ENCODE measurements around the gene GIT2.

Gene GIT2

DNA sequence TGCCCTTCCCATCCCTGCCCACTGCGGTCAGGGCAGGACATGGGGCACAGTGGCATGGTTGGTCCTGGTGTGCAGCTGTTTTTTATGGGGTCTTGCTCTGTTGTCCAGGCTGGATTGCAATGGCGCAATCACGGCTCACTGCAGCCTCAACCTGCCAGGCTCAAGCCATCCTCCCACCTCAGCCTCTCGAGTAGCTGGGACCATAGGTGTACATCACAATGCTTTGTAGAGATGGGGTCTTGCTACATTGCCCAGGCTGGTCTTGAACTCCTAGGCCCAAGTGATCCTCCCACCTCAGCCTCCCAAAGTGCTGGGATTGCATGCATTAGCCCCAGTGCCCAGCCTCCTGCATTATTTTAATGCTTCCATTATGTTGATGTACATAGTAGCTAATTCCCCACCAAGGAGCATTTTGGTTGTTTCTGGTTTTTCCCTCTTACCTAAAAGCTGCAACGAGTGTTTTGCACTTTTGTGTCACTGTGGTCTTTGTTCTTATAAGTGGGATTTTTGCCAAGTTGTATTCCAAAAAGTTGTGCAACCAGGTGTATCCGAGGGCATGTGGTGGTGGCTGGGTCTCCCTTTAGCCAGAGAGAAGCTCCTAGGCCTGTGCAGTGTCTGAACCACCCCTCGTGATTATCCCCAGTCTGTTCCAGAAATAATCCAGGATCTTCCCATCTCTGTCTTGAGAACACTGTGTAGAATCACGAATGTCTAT is 85.8 kb downstream of the GIT2 start:
- TF ChIP-seq, protein P1, sequence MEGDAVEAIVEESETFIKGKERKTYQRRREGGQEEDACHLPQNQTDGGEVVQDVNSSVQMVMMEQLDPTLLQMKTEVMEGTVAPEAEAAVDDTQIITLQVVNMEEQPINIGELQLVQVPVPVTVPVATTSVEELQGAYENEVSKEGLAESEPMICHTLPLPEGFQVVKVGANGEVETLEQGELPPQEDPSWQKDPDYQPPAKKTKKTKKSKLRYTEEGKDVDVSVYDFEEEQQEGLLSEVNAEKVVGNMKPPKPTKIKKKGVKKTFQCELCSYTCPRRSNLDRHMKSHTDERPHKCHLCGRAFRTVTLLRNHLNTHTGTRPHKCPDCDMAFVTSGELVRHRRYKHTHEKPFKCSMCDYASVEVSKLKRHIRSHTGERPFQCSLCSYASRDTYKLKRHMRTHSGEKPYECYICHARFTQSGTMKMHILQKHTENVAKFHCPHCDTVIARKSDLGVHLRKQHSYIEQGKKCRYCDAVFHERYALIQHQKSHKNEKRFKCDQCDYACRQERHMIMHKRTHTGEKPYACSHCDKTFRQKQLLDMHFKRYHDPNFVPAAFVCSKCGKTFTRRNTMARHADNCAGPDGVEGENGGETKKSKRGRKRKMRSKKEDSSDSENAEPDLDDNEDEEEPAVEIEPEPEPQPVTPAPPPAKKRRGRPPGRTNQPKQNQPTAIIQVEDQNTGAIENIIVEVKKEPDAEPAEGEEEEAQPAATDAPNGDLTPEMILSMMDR (IDR thresholded peaks at IDR 0.05): no peak
- no peaks in the 10 kb centered on the region for H3K9me3 ChIP-seq (ENCODE audit: control insufficient read depth, low read length)
- H3K79me2 ChIP-seq: no peaks in the 10 kb centered on the region
- no peak overlapping the region for H3K4me3 ChIP-seq (ENCODE audit: low read depth, low read length)
- no peak overlapping the region for H3K4me2 ChIP-seq (ENCODE audit: low read length)
- H3K9ac ChIP-seq: no peak overlapping the region
- no peaks in the 10 kb centered on the region for H3K4me1 ChIP-seq
- no peak overlapping the region for H3K27ac ChIP-seq
- H2AFZ ChIP-seq: no peak overlapping the region
- no peaks in the 10 kb centered on the region for H3K27me3 ChIP-seq (ENCODE audit: control insufficient read depth, insufficient read depth, low read length)
- H3K36me3 ChIP-seq (ENCODE audit: control insufficient read depth, insufficient read depth, low read length): no peaks in the 10 kb centered on the region

DNA sequence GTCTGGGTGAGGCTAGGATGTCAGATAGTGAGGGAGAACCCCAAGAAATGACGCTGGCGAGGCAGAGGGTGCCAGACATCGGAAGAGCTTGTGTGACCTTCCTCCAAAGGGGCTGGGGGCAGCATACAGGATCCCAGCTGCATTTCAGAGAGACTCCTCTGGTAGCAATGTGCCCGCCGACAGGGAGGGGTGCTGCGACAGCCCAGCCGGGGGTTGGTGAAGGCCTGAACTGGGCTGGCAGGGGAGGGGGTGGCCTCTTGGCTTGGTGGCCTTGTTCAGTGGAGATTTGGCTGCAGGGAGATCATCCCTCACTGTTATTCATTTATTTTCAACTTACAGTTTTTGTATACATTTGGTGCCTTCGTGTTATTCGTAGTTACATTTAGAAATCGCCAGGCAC is 90.9 kb downstream of the GIT2 start:
- peaks cover 6% of the 10 kb centered on the region for H3K4me1 ChIP-seq
- no peak overlapping the region for H3K27ac ChIP-seq
- H2AFZ ChIP-seq: no peak overlapping the region
- no peaks in the 10 kb centered on the region for H3K79me2 ChIP-seq
- no peak overlapping the region for H3K4me2 ChIP-seq (ENCODE audit: low read length)
- H3K4me3 ChIP-seq (ENCODE audit: low read depth, low read length): no peak overlapping the region
- no peaks in the 10 kb centered on the region for H3K27me3 ChIP-seq (ENCODE audit: control insufficient read depth, insufficient read depth, low read length)
- no peaks in the 10 kb centered on the region for H3K9me3 ChIP-seq (ENCODE audit: control insufficient read depth, low read length)
- TF ChIP-seq, protein P1 (IDR thresholded peaks at IDR 0.05): no peak
- H3K36me3 ChIP-seq (ENCODE audit: control insufficient read depth, insufficient read depth, low read length): no peaks in the 10 kb centered on the region
- H3K9ac ChIP-seq: no peak overlapping the region

DNA sequence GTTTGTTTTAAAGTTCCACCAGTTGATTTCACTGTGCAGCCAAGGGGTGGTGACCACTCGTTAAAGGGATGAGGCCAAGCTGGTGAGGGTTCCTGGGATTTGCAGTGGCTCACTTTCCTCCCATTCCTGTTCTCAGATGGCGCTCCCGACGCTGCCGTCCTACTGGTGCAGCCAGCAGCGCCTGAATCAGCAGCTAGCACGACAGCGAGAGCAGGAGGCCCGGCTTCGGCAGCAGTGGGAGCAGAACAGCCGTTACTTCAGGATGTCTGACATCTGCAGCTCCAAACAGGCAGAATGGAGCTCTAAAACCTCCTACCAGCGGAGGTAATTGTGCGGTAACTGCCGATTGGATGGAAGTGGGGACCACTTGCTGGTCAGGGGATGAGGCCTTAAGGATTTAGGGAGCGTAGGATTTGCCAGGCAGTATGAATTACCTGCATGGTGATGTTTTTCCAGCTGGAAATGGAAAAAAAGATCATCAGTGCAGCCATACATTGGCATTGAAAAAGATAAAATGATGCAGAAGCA is 93.2 kb downstream of the GIT2 start:
- H3K27me3 ChIP-seq (ENCODE audit: control insufficient read depth, insufficient read depth, low read length): no peaks in the 10 kb centered on the region
- H3K36me3 ChIP-seq (ENCODE audit: control insufficient read depth, insufficient read depth, low read length): no peaks in the 10 kb centered on the region
- no peak overlapping the region for H3K4me3 ChIP-seq (ENCODE audit: low read depth, low read length)
- H3K27ac ChIP-seq: no peak overlapping the region
- no peaks in the 10 kb centered on the region for H3K79me2 ChIP-seq
- no peak overlapping the region for H3K4me2 ChIP-seq (ENCODE audit: low read length)
- TF ChIP-seq, protein P1 (IDR thresholded peaks at IDR 0.05): no peak
- peaks cover 6% of the 10 kb centered on the region for H3K4me1 ChIP-seq
- no peaks in the 10 kb centered on the region for H3K9me3 ChIP-seq (ENCODE audit: control insufficient read depth, low read length)
- H3K9ac ChIP-seq: no peak overlapping the region
- no peak overlapping the region for H2AFZ ChIP-seq

DNA sequence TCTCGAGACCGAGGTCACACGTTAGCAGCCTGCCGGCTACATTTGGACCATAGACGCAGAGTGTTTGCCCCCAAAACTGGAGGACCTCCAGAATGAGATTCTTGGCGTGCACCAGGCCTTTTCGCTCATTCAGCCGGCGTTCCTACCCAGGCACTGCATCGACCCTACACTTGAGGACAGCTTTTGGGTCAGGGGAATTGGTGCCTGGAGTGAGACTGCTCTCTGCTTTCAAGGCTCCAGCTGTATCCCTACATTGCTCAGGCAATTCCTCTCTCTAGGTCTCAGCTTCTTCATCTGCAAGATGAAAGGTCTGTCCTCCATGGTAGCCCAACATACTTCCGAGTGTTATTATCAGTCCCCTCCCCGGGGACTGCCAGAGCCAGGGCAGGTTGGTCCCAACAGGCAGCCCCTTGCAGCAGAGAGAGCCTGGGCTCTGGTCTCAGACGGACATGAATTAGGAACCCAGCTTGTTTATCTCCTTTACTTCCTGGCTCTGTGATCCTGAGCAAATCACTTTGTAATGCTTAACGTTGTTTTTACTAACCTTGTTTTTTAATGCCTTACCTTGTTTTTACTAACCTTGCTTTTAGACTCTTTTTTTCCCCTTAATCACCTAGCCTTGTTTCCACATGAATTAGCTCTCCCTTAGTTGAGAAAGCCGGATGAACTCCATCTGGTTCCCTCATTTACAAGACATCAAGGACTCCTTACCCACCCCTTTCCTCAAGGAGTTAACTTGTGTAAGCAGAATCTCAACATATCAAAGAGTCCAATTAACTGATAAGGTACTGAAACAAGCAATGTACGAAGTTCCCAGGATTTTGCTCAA is 95.2 kb downstream of the GIT2 start:
- H3K4me1 ChIP-seq: peaks cover 6% of the 10 kb centered on the region
- TF ChIP-seq, protein P1 (IDR thresholded peaks at IDR 0.05): no peak
- no peak overlapping the region for H3K9ac ChIP-seq
- H3K4me2 ChIP-seq (ENCODE audit: low read length): peak overlapping the region; percentile 81
- no peaks in the 10 kb centered on the region for H3K36me3 ChIP-seq (ENCODE audit: control insufficient read depth, insufficient read depth, low read length)
- peak overlapping the region; percentile 94 for H2AFZ ChIP-seq
- H3K9me3 ChIP-seq (ENCODE audit: control insufficient read depth, low read length): no peaks in the 10 kb centered on the region
- no peak overlapping the region for H3K27ac ChIP-seq
- H3K4me3 ChIP-seq (ENCODE audit: low read depth, low read length): peak overlapping the region; percentile 78
- no peaks in the 10 kb centered on the region for H3K27me3 ChIP-seq (ENCODE audit: control insufficient read depth, insufficient read depth, low read length)
- H3K79me2 ChIP-seq: no peaks in the 10 kb centered on the region
